Measurements from ENCODE around the gene ATL1.
A peak's percentile ranks its signal among the peaks of the same experiment; 100 is the strongest.
"Not testable (repeated sequence)": the region's sequence is repeated elsewhere in the genome, so short reads cannot be mapped to it uniquely, and the experiment has no call there.

ATL1 gene

DNA sequence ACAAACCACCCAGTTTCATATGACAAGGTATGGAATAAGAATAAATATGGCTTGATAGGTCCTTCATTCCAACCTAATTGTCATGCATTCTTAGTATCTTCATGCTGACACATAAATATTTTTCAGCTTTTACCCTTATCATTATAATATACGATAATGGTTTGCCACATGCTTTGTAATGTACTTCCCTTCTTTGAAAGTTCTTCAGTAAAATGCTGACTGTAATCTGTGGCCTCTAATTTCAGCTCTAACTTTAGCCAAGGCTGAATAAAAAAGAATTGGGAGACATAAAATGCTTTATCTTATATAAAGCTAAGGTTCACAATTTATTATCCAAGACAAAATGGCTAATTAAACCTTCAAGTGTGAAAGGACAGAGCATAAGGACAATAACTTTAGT lies 24.9 kb upstream of the ATL1 start:
- H3K27ac ChIP-seq, result no peak overlapping the region
- TF ChIP-seq, protein P1, sequence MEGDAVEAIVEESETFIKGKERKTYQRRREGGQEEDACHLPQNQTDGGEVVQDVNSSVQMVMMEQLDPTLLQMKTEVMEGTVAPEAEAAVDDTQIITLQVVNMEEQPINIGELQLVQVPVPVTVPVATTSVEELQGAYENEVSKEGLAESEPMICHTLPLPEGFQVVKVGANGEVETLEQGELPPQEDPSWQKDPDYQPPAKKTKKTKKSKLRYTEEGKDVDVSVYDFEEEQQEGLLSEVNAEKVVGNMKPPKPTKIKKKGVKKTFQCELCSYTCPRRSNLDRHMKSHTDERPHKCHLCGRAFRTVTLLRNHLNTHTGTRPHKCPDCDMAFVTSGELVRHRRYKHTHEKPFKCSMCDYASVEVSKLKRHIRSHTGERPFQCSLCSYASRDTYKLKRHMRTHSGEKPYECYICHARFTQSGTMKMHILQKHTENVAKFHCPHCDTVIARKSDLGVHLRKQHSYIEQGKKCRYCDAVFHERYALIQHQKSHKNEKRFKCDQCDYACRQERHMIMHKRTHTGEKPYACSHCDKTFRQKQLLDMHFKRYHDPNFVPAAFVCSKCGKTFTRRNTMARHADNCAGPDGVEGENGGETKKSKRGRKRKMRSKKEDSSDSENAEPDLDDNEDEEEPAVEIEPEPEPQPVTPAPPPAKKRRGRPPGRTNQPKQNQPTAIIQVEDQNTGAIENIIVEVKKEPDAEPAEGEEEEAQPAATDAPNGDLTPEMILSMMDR (conservative IDR thresholded peaks at IDR 0.05), result no peak
- TF ChIP-seq ZFX (IDR thresholded peaks at IDR 0.05), result no peak

DNA sequence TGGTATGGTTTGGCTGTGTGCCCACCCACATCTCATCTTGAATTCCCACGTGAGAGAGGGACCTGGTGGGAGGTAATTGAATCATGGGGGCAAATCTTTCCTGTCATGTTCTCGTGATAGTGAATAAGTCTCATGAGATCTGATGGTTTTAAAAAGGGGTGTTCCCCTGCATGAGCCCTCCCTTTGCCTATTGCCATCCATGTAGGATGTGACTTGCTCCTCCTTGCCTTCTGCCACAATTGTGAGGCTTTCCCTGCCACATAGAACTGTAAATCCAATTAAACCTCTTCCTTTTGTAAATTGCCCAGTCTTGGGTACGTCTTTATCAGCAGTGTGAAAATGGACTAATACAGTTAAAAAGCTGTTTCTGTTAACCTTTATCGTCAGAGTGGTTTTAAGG lies 21.9 kb upstream of the ATL1 start:
- not testable (repeated sequence) for H3K27ac ChIP-seq

DNA sequence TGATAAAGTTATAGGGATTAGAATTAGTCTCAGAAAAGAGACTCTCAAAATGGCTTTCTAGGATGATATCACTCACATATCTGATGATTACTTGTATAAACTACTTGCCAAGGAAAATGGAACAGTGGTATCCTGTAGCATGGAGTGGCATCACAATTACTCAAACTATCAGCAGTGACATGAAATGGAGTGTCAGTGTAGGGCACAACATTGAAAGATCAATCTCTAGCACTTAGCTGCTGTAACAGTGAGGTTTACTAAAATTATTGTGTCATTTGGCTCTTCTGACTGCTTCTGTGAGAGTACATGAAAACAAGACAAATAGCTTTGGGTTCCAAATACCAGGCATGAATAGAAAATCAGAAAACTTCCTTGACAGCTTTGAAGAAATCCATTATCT lies 20.9 kb upstream of the ATL1 start:
- H3K27ac ChIP-seq, result no peak overlapping the region
- TF ChIP-seq, protein P1 (conservative IDR thresholded peaks at IDR 0.05), result no peak
- TF ChIP-seq ZFX (IDR thresholded peaks at IDR 0.05), result no peak

DNA sequence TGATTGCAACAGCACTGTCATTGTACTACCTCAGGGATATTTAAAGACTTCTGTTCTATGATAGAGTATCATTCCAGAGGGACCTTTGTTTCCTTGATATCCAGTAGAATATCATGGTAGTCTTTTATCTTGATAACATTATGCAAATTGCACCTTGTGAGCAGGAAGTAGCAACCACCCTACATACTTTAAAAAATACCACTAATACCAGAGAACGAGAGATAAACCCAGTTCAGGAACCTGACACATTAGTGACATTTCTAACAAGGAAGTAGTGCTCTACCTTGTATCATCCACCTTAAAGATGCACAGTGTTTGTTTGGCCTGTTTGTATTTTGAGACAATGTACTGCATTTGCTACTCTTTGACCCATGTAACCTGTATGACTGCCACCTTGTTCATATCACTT lies 18.8 kb upstream of the ATL1 start:
- H3K27ac ChIP-seq, result no peak overlapping the region
- TF ChIP-seq ZFX (IDR thresholded peaks at IDR 0.05), result no peak
- TF ChIP-seq, protein P1 (conservative IDR thresholded peaks at IDR 0.05), result no peak

DNA sequence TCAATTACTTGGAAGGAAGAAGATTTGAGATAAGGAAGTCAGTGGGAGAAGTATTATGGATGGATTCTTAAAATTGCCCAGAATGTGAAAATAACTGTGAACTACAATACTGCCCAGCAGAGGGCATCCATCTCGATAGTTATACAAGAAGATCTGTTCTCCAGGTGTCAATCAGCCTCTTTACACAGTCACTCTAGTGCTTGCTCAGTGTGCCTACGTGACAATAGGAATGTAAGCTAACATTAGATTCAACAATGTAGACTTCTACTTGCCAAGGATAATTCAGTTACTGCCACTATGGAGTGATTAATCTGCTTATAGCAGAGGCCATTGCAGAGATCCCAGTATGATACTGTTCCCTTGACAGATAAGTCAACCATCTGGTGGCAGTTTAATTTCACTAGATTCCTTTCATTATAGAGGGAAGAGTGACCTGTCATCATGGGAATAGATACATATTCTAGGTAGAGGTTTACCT lies 17.0 kb upstream of the ATL1 start:
- no peak for TF ChIP-seq ZFX (IDR thresholded peaks at IDR 0.05)
- TF ChIP-seq, protein P1 (conservative IDR thresholded peaks at IDR 0.05), result peak; percentile 77
- no peak overlapping the region for H3K27ac ChIP-seq

DNA sequence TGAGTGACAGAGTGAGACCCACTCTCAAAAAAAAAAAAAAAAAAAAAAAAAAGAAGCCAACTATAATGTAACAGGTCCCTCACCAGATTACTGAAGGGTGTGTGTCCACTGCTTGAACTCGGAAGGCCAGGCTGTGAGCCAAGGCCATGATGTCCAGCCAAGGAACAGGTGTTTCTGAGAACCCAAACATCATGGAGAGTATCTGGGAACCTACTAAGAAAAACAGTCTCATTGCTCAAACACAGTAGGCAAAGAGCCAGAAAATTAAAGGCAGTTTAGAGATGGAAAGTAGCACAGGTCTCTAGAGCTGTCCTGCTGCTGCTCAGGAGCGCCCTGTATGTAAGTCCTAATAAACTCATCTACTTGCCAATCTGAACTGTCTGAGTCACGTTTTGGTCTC lies 15.0 kb upstream of the ATL1 start:
- TF ChIP-seq ZFX (IDR thresholded peaks at IDR 0.05), result no peak
- TF ChIP-seq, protein P1 (conservative IDR thresholded peaks at IDR 0.05), result no peak
- H3K27ac ChIP-seq, result no peak overlapping the region

DNA sequence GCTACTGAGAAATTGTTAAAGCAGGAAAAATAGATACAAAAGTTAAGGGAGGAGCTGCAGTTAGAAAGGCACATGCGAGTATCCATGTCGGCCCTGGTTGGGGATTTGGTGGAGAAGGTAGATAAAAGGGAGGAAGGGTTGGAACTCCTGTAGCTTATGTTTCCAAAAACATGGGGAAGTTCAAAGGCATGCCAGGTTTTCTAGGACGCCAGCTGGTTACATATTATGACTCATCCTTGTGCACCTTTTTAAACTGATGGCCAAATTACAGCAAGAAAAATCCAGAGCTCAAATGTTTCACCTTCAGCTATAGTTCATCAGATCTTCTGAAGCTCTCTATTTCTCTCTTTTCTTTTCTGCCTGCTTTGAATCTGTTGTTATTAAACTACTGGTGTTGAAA lies 14.3 kb upstream of the ATL1 start:
- no peak for TF ChIP-seq ZFX (IDR thresholded peaks at IDR 0.05)
- TF ChIP-seq, protein P1 (conservative IDR thresholded peaks at IDR 0.05), result no peak
- no peak overlapping the region for H3K27ac ChIP-seq

DNA sequence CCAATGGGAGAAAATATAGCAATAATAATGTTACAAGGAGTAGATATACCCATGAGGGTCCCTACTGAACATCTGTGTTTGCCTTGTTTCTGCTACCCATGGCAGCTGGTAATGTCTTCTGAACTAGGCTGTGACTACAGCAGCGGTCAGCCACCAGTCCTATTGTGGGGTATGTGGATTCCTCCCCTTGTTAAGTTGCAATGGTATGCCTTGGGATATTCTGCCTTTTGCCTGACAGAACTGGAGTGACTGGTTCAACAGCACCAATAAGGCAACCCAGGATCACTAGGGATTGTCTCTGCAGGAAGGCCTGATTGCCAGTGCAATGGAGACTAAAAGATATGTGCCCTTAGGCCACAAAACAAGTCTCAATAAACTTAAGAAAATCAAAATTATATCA lies 9.7 kb upstream of the ATL1 start:
- TF ChIP-seq ZFX (IDR thresholded peaks at IDR 0.05), result no peak
- TF ChIP-seq, protein P1 (conservative IDR thresholded peaks at IDR 0.05), result no peak
- no peak overlapping the region for H3K27ac ChIP-seq

Measured in C4-2B (cell line).